ENCODE data around the gene DUSP12.

The DUSP12 gene

GRCh38 chr1:161771973-161772372, 22.4 kb downstream of the DUSP12 start:
- H3K9me3 ChIP-seq (ENCODE audit: control insufficient read depth, insufficient read depth, low read depth, low read length): no peaks in the 10 kb centered on the region
- H3K4me3 ChIP-seq (ENCODE audit: low read depth, low read length): no peak overlapping the region
- H3K27ac ChIP-seq (ENCODE audit: low read depth, low read length): no peak overlapping the region
- no peaks in the 10 kb centered on the region for H3K27me3 ChIP-seq (ENCODE audit: control insufficient read depth, insufficient read depth, low read length)
- no peaks in the 10 kb centered on the region for H3K36me3 ChIP-seq (ENCODE audit: control insufficient read depth, insufficient read depth, low read length)
- H3K4me1 ChIP-seq (ENCODE audit: control insufficient read depth, insufficient read depth, low read length): 0 out of 2 replicates have a peak, but pooled peaks cover 2% of the 10 kb centered on the region
- H3K9ac ChIP-seq (ENCODE audit: low read length): no peak overlapping the region

GRCh38 chr1:161772397-161772796, 22.8 kb downstream of the DUSP12 start:
- Histone ChIP-seq H3K4me3 (ENCODE audit: low read depth, low read length) (no peak overlapping the region), H3K4me1 (ENCODE audit: control insufficient read depth, insufficient read depth, low read length) (no peaks in the 10 kb centered on the region), H3K27me3 (ENCODE audit: control insufficient read depth, insufficient read depth, low read length) (no peaks in the 10 kb centered on the region), H3K27ac (ENCODE audit: low read depth, low read length) (no peak overlapping the region), H3K9ac (ENCODE audit: low read length) (no peak overlapping the region), H3K9me3 (ENCODE audit: control insufficient read depth, insufficient read depth, low read depth, low read length) (no peaks in the 10 kb centered on the region), H3K36me3 (ENCODE audit: control insufficient read depth, insufficient read depth, low read length) (no peaks in the 10 kb centered on the region)

GRCh38 chr1:161773791-161774190, 24.2 kb downstream of the DUSP12 start:
- Histone ChIP-seq H3K9ac (ENCODE audit: low read length) (no peak overlapping the region), H3K4me1 (ENCODE audit: control insufficient read depth, insufficient read depth, low read length) (no peaks in the 10 kb centered on the region), H3K36me3 (ENCODE audit: control insufficient read depth, insufficient read depth, low read length) (no peaks in the 10 kb centered on the region), H3K27ac (ENCODE audit: low read depth, low read length) (no peak overlapping the region), H3K9me3 (ENCODE audit: control insufficient read depth, insufficient read depth, low read depth, low read length) (no peaks in the 10 kb centered on the region), H3K4me3 (ENCODE audit: low read depth, low read length) (no peak overlapping the region), H3K27me3 (ENCODE audit: control insufficient read depth, insufficient read depth, low read length) (no peaks in the 10 kb centered on the region)

- Histone ChIP-seq H3K27ac (ENCODE audit: low read depth, low read length) (no peak overlapping the region), H3K4me1 (ENCODE audit: control insufficient read depth, insufficient read depth, low read length) (no peaks in the 10 kb centered on the region), H3K36me3 (ENCODE audit: control insufficient read depth, insufficient read depth, low read length) (no peaks in the 10 kb centered on the region), H3K9me3 (ENCODE audit: control insufficient read depth, insufficient read depth, low read depth, low read length) (no peaks in the 10 kb centered on the region), H3K9ac (ENCODE audit: low read length) (no peak overlapping the region), H3K4me3 (ENCODE audit: low read depth, low read length) (no peak overlapping the region), H3K27me3 (ENCODE audit: control insufficient read depth, insufficient read depth, low read length) (no peaks in the 10 kb centered on the region)
These were observed 27.7 kb downstream of the DUSP12 start for GRCh38 chr1:161777261-161777660.

GRCh38 chr1:161778522-161778921, 28.9 kb downstream of the DUSP12 start:
- Histone ChIP-seq H3K9me3 (ENCODE audit: control insufficient read depth, insufficient read depth, low read depth, low read length) (no peaks in the 10 kb centered on the region), H3K9ac (ENCODE audit: low read length) (no peak overlapping the region), H3K36me3 (ENCODE audit: control insufficient read depth, insufficient read depth, low read length) (no peaks in the 10 kb centered on the region), H3K27ac (ENCODE audit: low read depth, low read length) (no peak overlapping the region), H3K27me3 (ENCODE audit: control insufficient read depth, insufficient read depth, low read length) (no peaks in the 10 kb centered on the region), H3K4me1 (ENCODE audit: control insufficient read depth, insufficient read depth, low read length) (no peaks in the 10 kb centered on the region), H3K4me3 (ENCODE audit: low read depth, low read length) (no peak overlapping the region)

- Histone ChIP-seq H3K4me1 (ENCODE audit: control insufficient read depth, insufficient read depth, low read length) (no peaks in the 10 kb centered on the region), H3K27ac (ENCODE audit: low read depth, low read length) (no peak overlapping the region), H3K4me3 (ENCODE audit: low read depth, low read length) (no peak overlapping the region), H3K9ac (ENCODE audit: low read length) (no peak overlapping the region), H3K27me3 (ENCODE audit: control insufficient read depth, insufficient read depth, low read length) (no peaks in the 10 kb centered on the region), H3K9me3 (ENCODE audit: control insufficient read depth, insufficient read depth, low read depth, low read length) (no peaks in the 10 kb centered on the region), H3K36me3 (ENCODE audit: control insufficient read depth, insufficient read depth, low read length) (no peaks in the 10 kb centered on the region)
These were observed 29.8 kb downstream of the DUSP12 start for GRCh38 chr1:161779393-161779792.

- H3K36me3 ChIP-seq (ENCODE audit: control insufficient read depth, insufficient read depth, low read length): peaks cover 5% of the 10 kb centered on the region; the same call in 1 of the 2 replicates
- H3K9ac ChIP-seq (ENCODE audit: low read length): no peak overlapping the region
- no peak overlapping the region for H3K4me3 ChIP-seq (ENCODE audit: low read depth, low read length)
- H3K4me1 ChIP-seq (ENCODE audit: control insufficient read depth, insufficient read depth, low read length): no peaks in the 10 kb centered on the region
- no peaks in the 10 kb centered on the region for H3K9me3 ChIP-seq (ENCODE audit: control insufficient read depth, insufficient read depth, low read depth, low read length)
- H3K27ac ChIP-seq (ENCODE audit: low read depth, low read length): no peak overlapping the region
- H3K27me3 ChIP-seq (ENCODE audit: control insufficient read depth, insufficient read depth, low read length): no peaks in the 10 kb centered on the region
These were observed 32.4 kb downstream of the DUSP12 start for GRCh38 chr1:161781995-161782394.

- Histone ChIP-seq H3K36me3 (ENCODE audit: control insufficient read depth, insufficient read depth, low read length) (peaks cover 5% of the 10 kb centered on the region; the same call in 1 of the 2 replicates), H3K4me3 (ENCODE audit: low read depth, low read length) (no peak overlapping the region), H3K27ac (ENCODE audit: low read depth, low read length) (no peak overlapping the region), H3K9me3 (ENCODE audit: control insufficient read depth, insufficient read depth, low read depth, low read length) (no peaks in the 10 kb centered on the region), H3K9ac (ENCODE audit: low read length) (no peak overlapping the region), H3K4me1 (ENCODE audit: control insufficient read depth, insufficient read depth, low read length) (no peaks in the 10 kb centered on the region), H3K27me3 (ENCODE audit: control insufficient read depth, insufficient read depth, low read length) (no peaks in the 10 kb centered on the region)
These were observed 33.3 kb downstream of the DUSP12 start for GRCh38 chr1:161782886-161783285.

- Histone ChIP-seq H3K4me1 (ENCODE audit: control insufficient read depth, insufficient read depth, low read length) (no peaks in the 10 kb centered on the region), H3K36me3 (ENCODE audit: control insufficient read depth, insufficient read depth, low read length) (peaks cover 5% of the 10 kb centered on the region; the same call in 1 of the 2 replicates), H3K4me3 (ENCODE audit: low read depth, low read length) (no peak overlapping the region), H3K9ac (ENCODE audit: low read length) (no peak overlapping the region), H3K9me3 (ENCODE audit: control insufficient read depth, insufficient read depth, low read depth, low read length) (no peaks in the 10 kb centered on the region), H3K27ac (ENCODE audit: low read depth, low read length) (no peak overlapping the region), H3K27me3 (ENCODE audit: control insufficient read depth, insufficient read depth, low read length) (no peaks in the 10 kb centered on the region)
These were observed 35.4 kb downstream of the DUSP12 start for GRCh38 chr1:161784968-161785367.

- Histone ChIP-seq H3K27ac (ENCODE audit: low read depth, low read length) (no peak overlapping the region), H3K27me3 (ENCODE audit: control insufficient read depth, insufficient read depth, low read length) (no peaks in the 10 kb centered on the region), H3K4me1 (ENCODE audit: control insufficient read depth, insufficient read depth, low read length) (no peaks in the 10 kb centered on the region), H3K9me3 (ENCODE audit: control insufficient read depth, insufficient read depth, low read depth, low read length) (no peaks in the 10 kb centered on the region), H3K9ac (ENCODE audit: low read length) (no peak overlapping the region), H3K4me3 (ENCODE audit: low read depth, low read length) (no peak overlapping the region), H3K36me3 (ENCODE audit: control insufficient read depth, insufficient read depth, low read length) (peaks cover 8% of the 10 kb centered on the region)
These were observed 37.8 kb downstream of the DUSP12 start for GRCh38 chr1:161787355-161787754.

- Histone ChIP-seq H3K9ac (ENCODE audit: low read length) (no peak overlapping the region), H3K27me3 (ENCODE audit: control insufficient read depth, insufficient read depth, low read length) (no peaks in the 10 kb centered on the region), H3K9me3 (ENCODE audit: control insufficient read depth, insufficient read depth, low read depth, low read length) (no peaks in the 10 kb centered on the region), H3K4me3 (ENCODE audit: low read depth, low read length) (no peak overlapping the region), H3K4me1 (ENCODE audit: control insufficient read depth, insufficient read depth, low read length) (no peaks in the 10 kb centered on the region), H3K36me3 (ENCODE audit: control insufficient read depth, insufficient read depth, low read length) (peaks cover 12% of the 10 kb centered on the region; the same call in 1 of the 2 replicates), H3K27ac (ENCODE audit: low read depth, low read length) (no peak overlapping the region)
These were observed 41.2 kb downstream of the DUSP12 start for GRCh38 chr1:161790587-161791317.
